Liver (tissue), 9 donors: ENCODE results near the gene WNT7B. TPM values are rescaled to one million over a fixed set of nuclear protein-coding genes. Genes with fewer than 3 reads are reported as not detected.

Source experiments
- DNase-seq: peaks from one replicate; pipeline ENCODE4 v3.0.0-alpha.2; 2017; ENCODE audit warnings: low spot score
- H3K27ac ChIP-seq, 2 donors: one replicate each; pipeline ENCODE4 v1.7.0; 2013; ENCODE audit warnings: inconsistent platforms in 2 of 2, low read length in 2 of 2, control low read depth in 1 of 2, low read depth in 1 of 2, mild to moderate bottlenecking in 1 of 2
- H3K27me3 ChIP-seq, 4 donors: one replicate each; pipeline versions ENCODE4 v1.6.1 to v1.7.0; 2013; ENCODE audit warnings: low read length in 3 of 4, inconsistent platforms in 1 of 4, mild to moderate bottlenecking in 1 of 4, moderate library complexity in 1 of 4; ENCODE audit not compliant: control insufficient read depth in 4 of 4, insufficient read depth in 4 of 4
- H3K36me3 ChIP-seq, 4 donors: one replicate each; pipeline versions ENCODE4 v1.6.1 to v1.7.0; 2013; ENCODE audit warnings: low read length in 3 of 4, mild to moderate bottlenecking in 3 of 4, low read depth in 1 of 4, moderate library complexity in 1 of 4; ENCODE audit not compliant: control insufficient read depth in 4 of 4, insufficient read depth in 3 of 4
- H3K4me1 ChIP-seq, 4 donors: one replicate each; pipeline versions ENCODE4 v1.6.1 to v1.7.0; 2013; ENCODE audit warnings: low read length in 3 of 4, mild to moderate bottlenecking in 3 of 4, moderate library complexity in 1 of 4; ENCODE audit not compliant: control insufficient read depth in 4 of 4, insufficient read depth in 4 of 4
- H3K4me3 ChIP-seq, 3 donors: one replicate each; pipeline versions ENCODE4 v1.6.1 to v1.7.0; 2013; ENCODE audit warnings: low read length in 3 of 3, control low read depth in 1 of 3, low read depth in 1 of 3, mild to moderate bottlenecking in 1 of 3
- H3K9ac ChIP-seq, 2 donors: one replicate each; pipeline ENCODE4 v1.7.0; 2013; ENCODE audit warnings: low read length in 2 of 2, mild to moderate bottlenecking in 2 of 2, moderate library complexity in 2 of 2, control low read depth in 1 of 2, low read depth in 1 of 2
- H3K9me3 ChIP-seq, 4 donors: one replicate each; pipeline versions ENCODE4 v1.6.1 to v1.7.0; 2013; ENCODE audit warnings: low read length in 3 of 4; ENCODE audit not compliant: control insufficient read depth in 4 of 4
- ATF3 ChIP-seq: IDR thresholded peaks from 2 replicates; pipeline ENCODE4 v1.6.1; 2016; ENCODE audit warnings: antibody characterized with exemption
- CTCF ChIP-seq: fragments of 150-350 bp; IDR thresholded peaks from 2 replicates; pipeline ENCODE4 v1.5.1; 2017; ENCODE audit warnings: improper control_type of control experiment, low read depth, low read length; ENCODE audit not compliant: missing input control
- EGR1 ChIP-seq, 2 donors: IDR thresholded peaks; 2 replicates each; pipeline ENCODE4 v1.6.1; 2016 to 2018; ENCODE audit warnings: antibody characterized with exemption in 2 of 2, low read depth in 2 of 2
- FOXA1 ChIP-seq: IDR thresholded peaks from 2 replicates; pipeline ENCODE4 v1.6.1; 2016; ENCODE audit warnings: antibody characterized with exemption
- FOXA2 ChIP-seq: IDR thresholded peaks from 2 replicates; pipeline ENCODE4 v1.6.1; 2016; ENCODE audit warnings: antibody characterized with exemption
- GABPA ChIP-seq, 2 donors: IDR thresholded peaks in 1 of 2; conservative IDR thresholded peaks in 1 of 2; 2 replicates each; pipeline ENCODE4 v1.6.1; 2016; ENCODE audit warnings: antibody characterized with exemption in 2 of 2, mild to moderate bottlenecking in 1 of 2, moderate library complexity in 1 of 2
- HNF4A ChIP-seq, 2 donors: conservative IDR thresholded peaks; 2 replicates each; pipeline ENCODE4 v1.6.1; 2016; ENCODE audit warnings: antibody characterized with exemption in 2 of 2, mild to moderate bottlenecking in 2 of 2
- HNF4G ChIP-seq: IDR thresholded peaks from 2 replicates; pipeline ENCODE4 v1.6.1; 2016; ENCODE audit warnings: antibody characterized with exemption
- JUND ChIP-seq, 2 donors: IDR thresholded peaks; 2 replicates each; pipeline ENCODE4 v1.6.1; 2016; ENCODE audit warnings: antibody characterized with exemption in 2 of 2
- NR2F2 ChIP-seq: IDR thresholded peaks from 2 replicates; pipeline ENCODE4 v1.6.1; 2016; ENCODE audit warnings: antibody characterized with exemption
- REST ChIP-seq: IDR thresholded peaks from 2 replicates; pipeline ENCODE4 v1.6.1; 2016; ENCODE audit warnings: antibody characterized with exemption, mild to moderate bottlenecking
- RXRA ChIP-seq, 2 donors: IDR thresholded peaks; 2 replicates each; pipeline ENCODE4 v1.6.1; 2017 to 2018; ENCODE audit warnings: antibody characterized with exemption in 2 of 2, mild to moderate bottlenecking in 1 of 2
- SP1 ChIP-seq: IDR thresholded peaks from 2 replicates; pipeline ENCODE4 v1.6.1; 2018; ENCODE audit warnings: antibody characterized with exemption, mild to moderate bottlenecking
- TAF1 ChIP-seq: conservative IDR thresholded peaks from 2 replicates; pipeline ENCODE4 v1.6.1; 2016; ENCODE audit warnings: antibody characterized with exemption, mild to moderate bottlenecking
- YY1 ChIP-seq: IDR thresholded peaks from 2 replicates; pipeline ENCODE4 v1.6.1; 2016; ENCODE audit warnings: antibody characterized with exemption, mild to moderate bottlenecking
- ZBTB33 ChIP-seq: IDR thresholded peaks from 2 replicates; pipeline ENCODE4 v1.6.1; 2016; ENCODE audit warnings: antibody characterized with exemption
- WGBS: extraction: QIAGEN DNeasy Blood & Tissue Kit; methylation state at CpG from one replicate; pipeline ENCODE4 v1.1.7; 2013; 5-methylcytosine and 5-hydroxymethylcytosine counted together
- polyA plus RNA-seq, 2 donors: library from polyadenylated mRNA; stranded (reverse) in 1 of 2; unstranded in 1 of 2; fragments of 200-250 nt in 1 of 2; fragments of >200 nt in 1 of 2; fragmentation: Nextera tagmentation in 1 of 2; extraction: Ambion mirVana in 1 of 2; gene quantifications; one replicate each; pipeline versions ENCODE4 v1.2.1 to v1.2.3, GENCODE V29; 2013 to 2015
- total RNA-seq, 2 donors: library from RNA; depleted of rRNA; stranded (reverse); fragments of >200 nt; gene quantifications; one replicate each; pipeline ENCODE4 v1.2.3, GENCODE V29; 2014
- donor health status: healthy.
- donor health status: healthy.
- donor health status: healthy.
- donor health status: healthy.
- donor health status: healthy.

WNT7B gene
- total and polyA plus RNA-seq, 4 donors, result 0.06 to 0.28 TPM; not detected in 2

GRCh38 chr22:45904236-45904635 lies 72.7 kb downstream of the WNT7B start:
- no peak for DNase-seq
- H3K4me3 ChIP-seq, result no peak overlapping the region
- H3K4me1 ChIP-seq, result no peaks in the 10 kb centered on the region
- no peaks in the 10 kb centered on the region for H3K36me3 ChIP-seq
- H3K27ac ChIP-seq, result no peak overlapping the region
- WGBS, result 81% methylated on average over 7 of the region's 7 CpGs
- no peak for TF ChIP-seq ZBTB33
- no peak for TF ChIP-seq ATF3
- TF ChIP-seq TAF1, result no peak
- no peak for TF ChIP-seq NR2F2
- no peak for TF ChIP-seq FOXA2
- no peak for TF ChIP-seq GABPA (IDR thresholded peaks at IDR 0.05 in 1 of 2, conservative IDR thresholded peaks at IDR 0.05 in 1 of 2)
- no peak for TF ChIP-seq REST
- H3K9me3 ChIP-seq, result no peaks in the 10 kb centered on the region
- peaks cover 0 to 2% (median under 1%) of the 10 kb centered on the region in 4 donors for H3K27me3 ChIP-seq
- no peak overlapping the region for H3K9ac ChIP-seq

- H3K9ac ChIP-seq, result no peak overlapping the region
- 24% methylated on average over 28 of the region's 28 CpGs for WGBS
Observed at GRCh38 chr22:45903355-45904135, 73.4 kb downstream of the WNT7B start.

GRCh38 chr22:45897736-45898135 lies 79.2 kb downstream of the WNT7B start:
- Histone ChIP-seq H3K9ac (no peak overlapping the region), H3K9me3 (no peaks in the 10 kb centered on the region), H3K27me3 (peaks cover 0 to 2% (median 0%) of the 10 kb centered on the region in 4 donors), H3K27ac (no peak overlapping the region), H3K36me3 (no peaks in the 10 kb centered on the region), H3K4me1 (no peaks in the 10 kb centered on the region), H3K4me3 (no peak overlapping the region)
- no peak for DNase-seq
- 91% methylated on average over 6 of the region's 6 CpGs for WGBS
- no peak for TF ChIP-seq HNF4G
- TF ChIP-seq JUND (IDR thresholded peaks at IDR 0.05), result no peak
- no peak for TF ChIP-seq FOXA2
- TF ChIP-seq HNF4A (conservative IDR thresholded peaks at IDR 0.05), result no peak
- no peak for TF ChIP-seq RXRA (IDR thresholded peaks at IDR 0.05)
- TF ChIP-seq SP1, result no peak
- TF ChIP-seq YY1, result no peak
- no peak for TF ChIP-seq ZBTB33
- no peak for TF ChIP-seq FOXA1
- no peak for TF ChIP-seq GABPA (IDR thresholded peaks at IDR 0.05 in 1 of 2, conservative IDR thresholded peaks at IDR 0.05 in 1 of 2)
- no peak for TF ChIP-seq CTCF
- no peak for TF ChIP-seq NR2F2
- TF ChIP-seq EGR1 (IDR thresholded peaks at IDR 0.05; ENCODE audit: low read depth in 2 of 2), result no peak

More at GRCh38 chr22:45903355-45904135, 73.4 kb downstream of the WNT7B start:
- Histone ChIP-seq H3K9me3 (no peaks in the 10 kb centered on the region), H3K27ac (no peak overlapping the region), H3K27me3 (peaks cover 0 to 2% (median under 1%) of the 10 kb centered on the region in 4 donors), H3K36me3 (no peaks in the 10 kb centered on the region), H3K4me1 (no peaks in the 10 kb centered on the region), H3K4me3 (no peak overlapping the region)
- no peak for DNase-seq
- TF ChIP-seq NR2F2 (peak; percentile 37), YY1 (no peak), EGR1 (IDR thresholded peaks at IDR 0.05; ENCODE audit: low read depth in 2 of 2) (no peak)
